Amniotic epithelial cell (primary cell): ENCODE measurements around the gene SIL1.
"Not testable (repeated sequence)": the region's sequence is repeated elsewhere in the genome, so short reads cannot be mapped to it uniquely, and the experiment has no call there.

Experiments used
- DNase-seq: peaks from one replicate; pipeline ENCODE4 v3.0.0-alpha.2; 2010; ENCODE audit warnings: low read depth

SIL1 gene

DNA sequence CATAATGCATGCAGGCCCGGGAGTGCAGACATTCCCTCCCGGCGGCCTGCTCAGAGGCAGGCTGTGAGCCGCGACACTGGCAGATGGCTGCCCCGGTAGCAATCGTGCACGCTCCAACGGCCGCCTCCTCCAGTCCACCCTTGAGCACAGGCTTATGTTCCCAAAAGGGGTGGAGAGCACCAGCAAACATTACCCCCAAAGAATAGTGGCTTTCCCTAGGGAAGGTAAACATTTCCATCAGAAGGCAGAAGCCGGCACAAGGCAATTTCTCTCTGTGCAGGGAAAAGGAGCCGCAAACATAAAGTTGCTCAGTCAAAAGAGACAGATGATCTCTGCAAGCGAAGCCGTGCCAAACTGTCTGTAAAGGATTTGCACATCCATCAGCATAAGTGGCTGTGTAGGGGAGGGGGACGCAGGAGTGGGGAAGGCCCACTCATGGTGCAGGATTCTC is 92.5 kb downstream of the SIL1 start:
- no peak for DNase-seq

DNA sequence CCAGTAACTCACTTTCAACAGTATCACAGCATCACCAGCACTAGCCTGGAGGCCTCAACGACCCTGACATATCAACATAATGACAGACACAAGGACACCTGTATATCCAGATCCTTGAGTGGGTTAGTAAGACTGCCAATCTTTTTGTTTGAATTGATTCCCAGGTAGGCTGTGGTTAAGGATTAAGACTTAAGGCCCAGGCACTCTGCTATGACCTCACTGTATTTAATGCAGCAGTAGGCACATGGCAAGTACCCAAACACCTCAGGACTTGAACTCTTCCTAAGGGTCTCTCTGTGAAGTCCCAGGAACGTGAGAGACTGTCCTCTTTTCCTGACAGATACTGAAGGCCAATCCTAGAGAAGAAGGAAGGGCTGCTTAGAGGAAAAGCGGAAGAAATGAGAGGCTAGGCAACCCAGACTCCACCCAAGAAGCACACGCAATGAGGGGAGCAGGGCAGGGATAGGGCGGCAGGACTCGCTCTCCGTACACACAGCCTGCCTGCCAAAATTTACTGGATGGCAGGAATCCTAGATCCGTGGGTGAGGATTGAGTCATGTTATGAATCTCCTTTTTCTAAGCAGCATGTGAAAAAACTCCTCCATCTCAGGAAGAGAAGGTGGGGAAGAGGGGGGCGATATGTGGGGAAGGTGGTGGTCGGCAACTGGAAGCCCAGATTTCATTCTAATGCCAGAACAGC is 93.4 kb downstream of the SIL1 start:
- peak; percentile 94 for DNase-seq

DNA sequence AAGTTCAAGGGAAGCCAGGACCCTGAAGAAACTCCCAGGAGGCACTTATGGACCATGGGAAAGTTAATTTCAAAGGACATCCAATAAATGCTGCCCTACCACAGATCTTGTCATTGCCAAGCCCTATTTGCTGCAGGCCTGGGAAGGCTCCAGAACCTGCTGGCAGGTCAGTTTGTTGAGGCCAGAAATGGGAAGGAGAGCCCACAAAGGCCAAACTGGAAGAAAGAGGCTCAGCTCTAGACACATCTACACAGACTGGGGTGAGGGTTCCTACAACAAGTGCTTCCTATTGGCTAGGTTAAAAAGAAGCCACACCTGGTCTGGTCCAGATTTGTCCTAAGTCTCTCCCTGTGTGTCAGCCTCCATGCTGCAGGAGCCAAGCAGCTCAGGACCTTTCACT is 94.4 kb downstream of the SIL1 start:
- DNase-seq: no peak

DNA sequence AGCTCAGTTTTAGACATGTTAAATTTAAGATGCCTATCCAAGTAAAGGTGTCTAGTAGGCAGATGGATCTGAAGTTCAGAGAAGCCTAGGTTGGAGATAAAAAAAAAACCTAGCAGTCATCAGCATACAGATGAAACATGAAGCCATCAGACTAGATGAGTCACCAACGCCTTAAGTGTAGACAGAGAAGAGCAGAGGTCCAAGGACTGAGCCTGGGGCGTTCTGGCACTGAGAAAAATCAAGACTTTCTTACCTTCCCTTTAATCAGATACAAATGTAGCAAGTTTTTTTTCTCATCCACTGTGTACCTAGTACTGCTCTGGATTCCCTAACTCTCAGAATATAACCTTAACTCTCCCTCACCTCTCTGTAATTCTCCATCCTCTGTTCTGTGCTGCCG is 97.3 kb downstream of the SIL1 start:
- peak; percentile 55 for DNase-seq

DNA sequence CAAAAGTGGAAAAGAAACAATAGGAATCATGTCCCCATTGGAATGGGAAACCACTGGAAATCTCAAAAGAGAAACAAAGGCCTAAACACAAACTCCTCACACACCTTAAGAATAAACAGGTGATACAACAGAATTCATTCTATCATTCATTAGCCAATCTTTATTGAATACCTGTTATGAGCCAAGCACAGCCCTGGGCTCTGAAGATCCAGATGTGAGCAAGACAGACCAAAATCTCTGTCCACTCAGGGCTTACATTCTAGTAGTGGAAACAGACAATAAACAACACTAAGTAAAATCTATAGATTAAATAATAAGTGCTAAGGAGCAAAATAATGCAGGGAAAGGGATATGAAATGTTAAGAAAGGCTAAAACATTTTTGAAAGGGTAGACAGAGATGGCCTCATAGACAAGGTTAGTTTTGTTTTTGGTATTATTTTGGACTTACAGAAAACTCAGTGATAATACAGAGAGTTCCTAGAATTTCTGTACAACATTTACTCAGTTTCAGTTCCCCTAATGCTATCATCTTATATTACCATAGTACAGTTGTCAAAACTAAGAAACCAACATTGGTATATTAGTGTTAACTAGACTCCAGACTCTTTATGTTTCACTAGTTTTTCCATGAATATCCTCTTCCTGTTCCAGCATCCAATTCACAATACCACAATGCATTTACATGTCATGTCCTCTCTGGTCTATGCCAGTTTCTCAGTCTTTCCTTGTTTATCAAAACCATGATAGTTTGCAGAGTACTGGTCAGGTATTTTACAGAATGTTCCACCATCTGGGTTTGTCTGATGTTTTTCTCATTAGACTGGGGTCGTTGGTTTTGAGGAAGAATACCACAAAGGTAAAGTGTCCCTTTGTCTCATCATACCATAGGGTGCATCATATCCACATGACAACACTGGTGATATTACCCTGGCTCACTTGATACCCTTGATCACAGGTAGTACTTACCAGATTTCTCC is 103.7 kb downstream of the SIL1 start:
- no peak for DNase-seq

DNA sequence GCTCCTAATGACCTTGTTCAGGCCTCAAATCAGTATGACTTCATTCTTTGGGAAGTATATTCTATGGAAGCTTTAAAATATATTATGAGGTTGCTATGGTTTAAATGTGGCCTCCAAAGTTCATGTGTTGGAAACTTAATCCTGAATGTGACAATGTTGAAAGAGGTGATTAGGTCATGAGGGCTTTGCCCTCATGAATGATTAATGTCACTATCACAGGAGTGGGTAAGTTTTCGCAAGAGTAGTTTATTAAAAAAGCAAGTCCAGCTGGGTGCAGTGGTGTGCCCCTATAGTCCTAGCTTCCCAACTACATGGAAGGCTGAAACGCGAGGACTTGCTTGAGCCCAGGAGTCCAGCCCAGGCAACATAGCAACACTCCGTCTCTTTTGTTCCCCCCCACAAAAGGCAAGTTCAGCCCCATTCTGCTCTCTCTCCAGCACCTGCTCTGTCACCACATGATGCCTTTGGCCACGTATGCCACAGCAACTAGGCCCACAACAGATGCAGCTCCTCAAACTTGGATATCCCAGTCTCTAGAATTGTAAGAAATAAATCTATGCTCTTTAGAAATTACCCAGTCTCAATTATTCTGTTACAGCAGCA is 105.3 kb downstream of the SIL1 start:
- no peak for DNase-seq

DNA sequence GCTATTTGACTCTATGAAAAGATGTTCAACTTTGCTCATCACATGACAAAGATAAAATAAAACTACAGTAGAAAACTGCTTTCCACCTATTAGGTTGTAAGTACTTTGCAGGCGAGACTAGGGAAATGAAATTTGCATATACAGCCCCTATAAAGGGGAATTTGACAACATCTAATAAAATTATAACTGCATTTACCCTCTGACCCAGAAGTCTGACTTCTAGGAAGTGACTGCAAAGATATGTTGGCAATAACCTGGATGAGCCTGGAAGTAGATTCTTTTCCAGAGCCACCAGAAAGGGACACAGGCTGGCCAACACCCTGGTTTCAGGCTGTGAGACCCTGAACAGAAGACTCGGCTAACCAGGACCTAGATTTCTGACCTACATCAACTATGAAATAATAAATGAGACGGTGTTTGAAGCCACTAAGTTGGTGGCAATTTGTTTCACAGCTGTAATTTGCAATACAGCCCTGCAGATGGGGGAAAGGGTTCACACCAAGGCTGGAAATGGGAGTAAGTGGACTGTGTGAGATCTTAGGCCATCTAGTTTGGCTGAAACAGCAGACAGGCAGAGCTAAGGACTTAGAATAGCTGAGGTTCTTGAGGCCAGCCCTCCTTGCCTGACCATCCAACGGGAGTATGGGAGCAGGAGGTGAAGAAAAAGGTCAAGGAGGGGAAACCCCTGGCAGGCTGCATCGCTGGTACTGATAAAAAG is 106.6 kb downstream of the SIL1 start:
- DNase-seq: no peak

DNA sequence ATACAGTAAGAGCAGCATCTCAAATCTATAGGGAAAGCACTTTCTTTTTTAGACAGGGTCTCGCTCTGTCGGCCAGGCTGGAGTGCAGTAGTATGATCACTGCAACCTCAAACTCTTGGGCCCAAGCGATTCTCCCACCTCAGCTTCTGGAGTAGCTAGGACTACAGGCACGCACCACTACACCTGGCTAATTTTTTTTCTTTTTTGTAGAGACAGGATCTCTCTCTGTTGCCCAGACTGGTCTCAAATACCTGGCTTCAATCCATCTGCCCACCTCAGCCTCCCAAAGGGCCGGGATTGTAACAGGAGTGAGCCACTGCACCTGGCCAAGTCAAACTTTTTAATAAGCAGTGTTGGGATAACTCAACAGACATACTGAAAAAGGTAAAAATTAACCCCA is 107.6 kb downstream of the SIL1 start:
- no peak for DNase-seq

DNA sequence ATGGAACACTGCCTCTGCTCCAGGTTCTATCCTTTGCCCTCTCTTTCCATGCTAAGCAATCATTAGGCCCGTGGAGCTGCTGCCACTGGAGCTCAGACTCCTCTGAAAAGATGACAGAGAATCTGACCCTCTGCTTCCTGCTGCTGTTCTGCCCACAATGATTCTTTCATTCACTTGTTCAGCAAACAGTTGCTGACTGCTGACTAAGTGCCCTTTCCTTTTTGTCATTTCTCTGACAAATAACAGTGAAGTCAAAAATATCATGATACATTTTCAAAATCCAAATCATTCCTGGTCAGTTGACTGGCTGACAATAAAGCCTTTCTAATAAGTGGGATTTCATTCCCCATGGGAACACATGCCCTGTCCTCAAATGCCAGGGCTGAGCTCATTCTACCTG is 110.1 kb downstream of the SIL1 start:
- no peak for DNase-seq

DNA sequence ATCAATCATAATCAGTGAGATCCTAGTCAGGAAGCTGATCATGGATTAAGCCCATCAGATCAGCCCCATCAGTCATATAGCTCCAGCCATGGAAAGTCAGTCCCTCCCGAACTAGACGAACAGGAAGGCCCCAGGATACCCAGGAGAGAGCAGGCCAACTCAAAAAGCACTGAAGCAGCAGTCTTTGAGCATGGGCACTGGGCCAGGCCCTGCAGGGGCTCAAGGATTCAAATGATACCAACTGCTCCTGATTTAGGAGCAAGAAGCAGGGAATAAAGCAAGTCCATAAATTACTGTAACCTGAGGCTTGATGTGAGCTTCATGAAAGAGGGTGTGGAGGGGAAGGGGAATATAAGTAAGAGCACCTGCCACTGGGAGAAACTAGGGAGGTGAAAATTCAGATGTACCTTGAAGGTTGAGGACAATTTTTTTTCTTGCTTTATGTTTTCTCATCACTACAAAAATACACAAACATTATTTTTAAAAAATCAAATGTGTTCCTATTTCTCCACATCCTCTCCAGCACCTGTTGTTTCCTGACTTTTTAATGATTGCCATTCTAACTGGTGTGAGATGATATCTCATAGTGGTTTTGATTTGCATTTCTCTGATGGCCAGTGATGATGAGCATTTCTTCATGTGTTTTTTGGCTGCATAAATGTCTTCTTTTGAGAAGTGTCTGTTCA is 115.2 kb downstream of the SIL1 start:
- DNase-seq: no peak

DNA sequence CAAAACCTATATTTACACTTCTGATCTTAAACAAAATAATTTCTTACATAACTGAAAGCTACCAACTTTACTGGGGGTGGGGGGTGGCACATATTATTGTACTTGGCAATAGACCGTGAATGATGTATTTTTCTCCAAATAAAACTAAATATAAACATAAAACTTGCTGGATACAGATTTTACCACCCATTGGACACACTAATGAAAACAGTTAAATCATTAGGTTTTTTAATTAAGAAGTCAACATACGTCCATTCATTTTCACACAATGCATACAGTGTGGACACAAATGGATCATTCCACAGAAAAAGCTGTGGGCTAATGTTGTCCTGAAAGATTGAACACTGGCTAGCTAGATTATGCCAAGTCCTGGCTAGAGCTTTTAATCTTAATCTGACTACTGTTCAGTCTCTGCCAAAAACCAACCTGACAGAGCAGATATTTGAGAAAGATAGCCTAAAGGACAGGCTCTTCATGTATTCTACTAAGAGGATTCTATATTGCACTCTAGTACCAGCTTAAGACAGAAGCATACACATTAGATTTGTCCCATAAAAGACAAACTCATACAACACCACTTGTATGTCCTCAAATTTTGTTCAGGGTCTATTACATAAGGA is 118.1 kb downstream of the SIL1 start:
- no peak for DNase-seq

DNA sequence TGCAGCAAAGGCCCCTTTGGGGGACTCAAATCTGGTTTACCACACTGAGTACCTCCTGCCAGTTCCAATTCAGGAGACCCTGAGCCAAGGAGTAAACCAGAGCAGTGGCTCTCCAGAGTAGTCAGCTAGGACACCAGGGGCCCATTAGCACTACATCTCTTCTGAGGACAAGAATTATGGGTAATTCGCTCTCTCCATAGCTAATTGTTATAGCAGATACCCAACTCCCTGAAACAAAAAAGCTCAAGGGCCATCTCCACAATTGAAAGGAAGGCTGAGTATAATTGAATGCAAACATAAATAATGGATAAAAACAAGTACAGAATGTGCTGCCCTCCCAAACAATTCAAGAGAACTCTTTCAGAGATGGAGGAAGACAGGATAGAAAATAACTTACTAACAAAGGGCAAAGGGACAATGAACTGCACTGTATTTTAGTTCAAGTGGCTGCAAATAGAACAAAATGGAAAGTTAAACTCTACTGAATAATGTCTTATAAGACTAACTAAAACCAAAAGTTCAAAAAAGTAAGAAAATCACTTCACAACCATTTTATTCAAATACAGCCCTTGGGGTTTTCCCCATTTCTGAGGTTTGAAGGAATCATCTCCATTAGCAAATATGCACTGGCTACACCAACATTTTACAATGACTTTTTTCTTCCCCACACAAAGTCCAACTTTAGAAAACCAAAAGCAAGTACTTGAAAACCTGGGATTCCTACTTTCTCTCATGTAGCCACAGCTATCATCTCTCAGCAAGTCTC is 118.8 kb downstream of the SIL1 start:
- no peak for DNase-seq

DNA sequence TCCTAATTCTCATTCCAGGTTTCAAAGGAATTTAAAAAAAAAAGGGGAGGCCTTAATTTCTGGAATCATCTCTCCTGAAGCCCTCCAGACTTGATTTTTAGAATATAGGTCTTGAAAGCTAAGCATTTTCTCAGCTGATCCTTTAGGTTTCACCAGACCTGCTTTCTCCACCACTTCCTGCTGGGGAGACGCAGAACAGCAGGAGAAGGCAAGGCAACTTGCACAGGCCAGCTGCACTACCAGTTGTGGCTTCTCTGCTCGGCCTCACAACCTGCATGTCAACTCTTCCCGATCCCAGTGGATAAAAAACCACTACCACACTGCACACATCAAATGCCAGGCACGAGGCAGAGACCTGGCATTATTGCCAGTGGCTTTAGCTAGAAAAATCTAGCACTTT is 119.8 kb downstream of the SIL1 start:
- DNase-seq: no peak

DNA sequence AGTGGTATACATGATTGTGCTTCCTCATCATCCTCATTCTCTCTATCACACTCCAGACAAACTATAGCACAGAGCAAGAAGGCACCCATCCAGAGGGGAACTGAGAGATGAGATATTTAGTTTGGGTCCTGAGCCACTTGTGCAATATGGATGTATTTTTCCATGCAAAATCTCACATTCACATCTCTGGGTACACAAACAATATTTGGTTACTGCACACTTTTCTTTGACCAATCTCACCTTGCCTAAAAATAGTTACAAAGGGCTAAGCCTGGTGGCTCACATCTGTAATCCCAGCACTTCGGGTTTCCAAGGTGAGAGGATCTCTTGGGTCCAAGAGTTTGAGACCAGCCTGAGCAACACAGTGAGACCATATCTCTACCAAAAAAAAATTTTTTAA is 120.3 kb downstream of the SIL1 start:
- no peak for DNase-seq

DNA sequence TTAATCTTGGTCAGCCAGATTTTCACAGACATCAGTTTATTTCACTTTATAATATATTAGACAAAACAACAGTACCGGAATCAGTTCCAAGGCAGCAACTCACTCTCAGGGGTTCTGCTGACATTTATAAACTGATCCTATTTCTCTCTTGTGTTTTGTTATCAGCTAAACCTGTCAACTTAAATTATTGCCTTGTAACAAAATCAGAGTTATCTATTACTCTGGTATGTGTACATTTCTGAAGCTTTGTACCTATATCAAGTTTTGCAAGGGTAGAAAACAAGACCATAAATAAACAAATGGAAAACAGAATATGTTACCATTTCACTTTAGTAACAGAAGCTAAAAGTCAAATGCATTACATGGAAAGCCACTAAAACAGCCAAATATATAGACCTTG is 122.1 kb downstream of the SIL1 start:
- DNase-seq: no peak

DNA sequence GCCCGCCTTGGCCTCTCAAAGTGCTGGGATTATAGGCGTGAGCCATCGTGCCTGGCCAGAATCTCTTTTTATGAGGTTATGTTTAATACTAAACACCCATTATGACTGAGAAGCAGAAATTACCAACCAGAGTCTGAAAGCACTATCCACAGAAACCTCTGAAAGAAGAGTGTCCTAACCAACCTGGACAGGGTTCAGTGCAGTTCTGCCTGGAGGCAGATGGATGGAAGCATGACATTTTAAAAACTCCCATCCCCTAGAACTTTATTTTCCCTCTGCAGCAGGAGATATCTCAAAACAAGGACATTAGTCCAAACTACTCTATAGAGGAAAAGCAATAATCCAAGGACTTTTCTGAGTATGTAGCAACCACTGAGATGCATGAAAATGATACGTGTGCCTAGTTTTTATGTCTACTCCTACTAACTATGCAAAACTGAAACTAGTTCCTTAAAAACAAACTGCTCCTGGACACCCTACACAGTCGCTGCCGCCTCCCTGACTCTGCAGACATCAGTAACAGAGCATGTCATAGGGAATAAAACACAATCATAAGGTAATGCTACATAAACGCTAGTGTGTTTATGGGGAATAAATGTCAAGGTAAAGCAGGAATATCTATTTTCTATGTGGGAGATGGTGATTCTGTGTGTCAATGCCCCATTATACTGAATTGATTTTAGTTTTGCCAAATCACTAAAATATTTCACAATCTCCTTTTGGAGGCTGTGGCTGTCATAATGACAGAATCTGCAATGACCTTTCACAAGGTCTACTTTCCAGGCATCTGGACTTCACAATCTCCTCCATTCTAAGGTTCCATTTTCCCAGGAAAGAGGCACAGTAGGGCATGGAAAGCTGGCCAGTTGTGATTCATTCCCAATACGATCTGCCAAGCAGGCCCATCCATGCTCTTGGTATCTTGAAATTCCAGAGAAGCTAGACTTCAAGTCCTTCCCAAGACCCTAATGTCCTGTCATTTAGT is 122.8 kb downstream of the SIL1 start:
- DNase-seq: no peak

DNA sequence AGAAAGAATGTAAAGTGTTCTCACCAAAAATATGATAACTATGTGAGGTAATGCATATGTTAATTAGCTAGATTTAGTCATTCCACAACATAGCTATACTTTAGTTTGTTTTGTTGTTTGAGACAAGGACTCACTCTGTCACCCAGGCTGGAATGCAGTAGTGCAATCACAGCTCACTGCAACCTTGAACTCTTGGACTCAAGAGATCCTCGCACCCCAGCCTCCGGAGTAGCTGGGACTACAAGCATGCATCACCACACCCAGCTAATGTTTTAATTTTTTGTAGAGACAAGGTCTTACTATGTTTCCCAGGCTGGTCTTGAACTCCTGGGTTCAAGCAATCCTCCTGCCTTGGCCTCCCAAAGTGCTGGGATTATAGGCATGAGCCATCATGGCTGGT is 124.2 kb downstream of the SIL1 start:
- not testable (repeated sequence) for DNase-seq

DNA sequence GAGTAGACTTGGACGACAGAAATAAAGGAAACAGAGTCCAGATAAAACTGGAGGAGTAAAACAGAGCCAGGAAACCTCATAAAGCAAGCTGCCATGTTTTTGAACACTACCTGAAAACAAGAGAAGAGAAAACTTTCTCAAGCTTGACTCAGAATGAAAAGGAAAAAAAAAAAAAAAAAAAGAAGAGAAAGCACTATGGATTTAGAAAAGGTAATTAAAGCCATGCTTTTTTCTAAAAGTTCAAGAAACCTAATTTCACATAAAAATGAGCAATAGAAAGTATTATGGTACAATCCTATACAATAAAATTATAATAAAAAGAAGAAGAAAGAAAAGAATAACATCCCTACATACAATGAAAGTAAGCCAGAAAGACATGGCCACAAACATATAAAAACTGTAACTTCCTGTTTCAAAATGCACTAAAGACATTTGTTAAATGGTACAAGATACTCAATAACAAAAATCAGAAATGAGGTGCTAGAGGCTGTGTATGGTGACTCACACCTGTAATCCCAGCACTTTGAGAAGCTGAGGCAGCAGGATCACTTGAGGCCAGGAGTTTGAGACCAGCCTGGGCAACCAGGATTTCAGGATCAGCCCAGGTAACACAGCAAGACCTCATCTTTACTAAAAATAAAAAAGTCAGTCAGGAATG is 129.5 kb downstream of the SIL1 start:
- no peak for DNase-seq

DNA sequence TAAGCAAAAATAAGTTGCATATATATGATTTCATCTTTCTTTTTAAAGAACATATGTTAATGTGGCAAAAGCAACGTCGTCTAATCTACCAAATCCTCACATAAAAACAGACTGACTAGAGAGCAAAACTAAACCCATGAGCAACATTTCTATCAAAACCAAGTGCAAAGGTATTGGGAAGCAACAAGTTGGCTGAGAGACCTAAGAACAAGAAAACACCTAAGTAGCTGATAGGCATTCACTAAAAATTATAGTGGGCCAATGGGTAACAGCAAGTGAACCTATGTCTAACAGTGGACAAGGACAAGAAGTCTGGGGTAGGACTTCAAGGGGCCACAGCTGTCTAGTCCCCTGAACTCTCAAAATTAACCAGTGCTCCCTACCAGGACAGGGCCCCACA is 130.1 kb downstream of the SIL1 start:
- DNase-seq: no peak
